GM21825 (cell line): Measurements from ENCODE around the gene PLEKHG1.

Source experiments
- ATAC-seq: cut with Tn5 transposase; IDR thresholded peaks from one replicate; pipeline ENCODE4 v1.9.1; 2021; ENCODE audit warnings: mild to moderate bottlenecking, moderate library complexity; ENCODE audit not compliant: unreplicated experiment

PLEKHG1 gene

DNA sequence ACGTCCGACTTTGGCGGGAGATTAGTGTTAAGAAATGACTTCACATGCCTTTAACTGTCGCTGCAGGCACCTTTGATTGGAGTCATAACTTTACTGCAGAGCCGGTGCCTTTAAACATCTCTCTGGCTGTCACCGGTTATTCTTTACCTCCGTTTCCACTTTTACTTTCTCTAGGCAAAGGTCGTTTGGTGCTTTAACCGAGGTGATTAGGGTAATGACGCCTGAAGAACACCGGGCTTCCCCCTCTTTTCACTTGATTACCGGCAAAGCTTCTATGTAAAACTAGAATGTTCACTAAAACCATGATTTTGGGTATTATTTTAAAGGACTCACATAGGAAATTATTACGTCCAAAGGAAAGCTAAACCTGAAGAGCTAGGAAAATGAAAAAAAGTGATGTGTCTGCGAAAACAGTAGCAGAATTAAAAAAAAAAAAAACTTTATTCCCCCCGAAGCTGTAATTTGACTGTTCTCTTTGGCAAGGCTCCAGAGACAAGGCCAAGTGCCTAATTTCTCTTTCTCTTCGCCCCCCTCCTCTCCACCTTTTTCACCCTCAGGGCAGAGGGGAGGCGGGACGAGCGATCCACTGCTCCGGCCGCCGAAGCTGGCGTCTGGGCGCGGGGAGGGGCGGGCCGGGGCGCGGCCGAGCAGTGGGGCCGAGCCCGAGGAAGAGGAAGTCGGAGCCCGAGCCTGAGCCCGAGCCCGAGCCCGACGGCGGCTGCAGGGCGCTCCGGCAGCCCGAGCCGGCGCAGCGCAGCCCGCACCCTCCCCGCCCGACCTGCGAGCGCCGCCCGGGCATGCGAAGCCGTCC is at the start of gene PLEKHG1:
TSS of gene PLEKHG1 (plus strand) at position 687 of the 811 bp plus-strand sequence. CDS start 133,797 bp downstream, outside the sequence.
- peak; percentile 76 for ATAC-seq

DNA sequence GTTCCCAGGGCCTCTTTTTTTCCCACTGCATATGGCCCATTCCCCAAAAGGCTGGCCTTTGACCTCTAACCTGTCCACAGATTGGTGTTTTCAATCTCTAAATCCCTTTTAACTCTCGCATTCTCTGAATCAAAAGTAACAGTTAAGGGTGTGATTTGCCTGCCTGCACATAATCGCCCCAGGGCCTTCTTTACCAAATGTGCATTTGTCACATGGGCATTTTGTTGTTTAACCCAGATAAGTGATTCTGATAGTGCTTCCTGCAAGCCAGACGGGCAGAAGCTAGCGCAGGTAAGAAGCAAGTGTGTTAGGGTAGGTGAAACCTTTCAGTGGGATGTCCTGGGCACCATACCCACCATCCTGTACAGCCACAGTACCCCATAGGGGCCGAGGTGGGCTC is 49.4 kb upstream of the PLEKHG1 start:
- no peak for ATAC-seq

DNA sequence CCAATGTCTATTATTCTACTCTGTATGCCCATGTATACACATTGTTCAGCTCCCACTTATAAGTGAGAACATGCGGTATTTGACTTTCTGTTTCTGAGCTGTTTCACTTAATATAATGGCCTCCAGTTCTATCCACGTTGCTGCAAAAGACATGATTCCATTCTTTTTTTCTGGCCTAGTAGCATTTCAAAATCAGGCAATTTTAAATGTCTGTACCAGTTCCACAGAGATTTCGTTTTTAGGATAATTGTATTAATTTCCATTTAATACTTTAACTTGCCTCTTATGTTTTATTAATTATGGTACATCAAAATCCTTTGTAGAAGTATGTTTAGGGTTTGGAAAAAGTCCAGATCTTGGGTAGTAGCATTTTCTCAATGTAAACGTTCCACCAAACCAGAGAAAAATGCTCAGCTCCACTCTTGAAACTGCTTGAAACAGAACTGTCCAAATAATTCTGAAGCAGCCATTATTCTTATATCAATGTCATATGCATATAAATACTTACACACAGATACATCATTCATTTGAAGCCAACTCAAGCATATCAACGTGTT is 42.6 kb upstream of the PLEKHG1 start:
- no peak for ATAC-seq

DNA sequence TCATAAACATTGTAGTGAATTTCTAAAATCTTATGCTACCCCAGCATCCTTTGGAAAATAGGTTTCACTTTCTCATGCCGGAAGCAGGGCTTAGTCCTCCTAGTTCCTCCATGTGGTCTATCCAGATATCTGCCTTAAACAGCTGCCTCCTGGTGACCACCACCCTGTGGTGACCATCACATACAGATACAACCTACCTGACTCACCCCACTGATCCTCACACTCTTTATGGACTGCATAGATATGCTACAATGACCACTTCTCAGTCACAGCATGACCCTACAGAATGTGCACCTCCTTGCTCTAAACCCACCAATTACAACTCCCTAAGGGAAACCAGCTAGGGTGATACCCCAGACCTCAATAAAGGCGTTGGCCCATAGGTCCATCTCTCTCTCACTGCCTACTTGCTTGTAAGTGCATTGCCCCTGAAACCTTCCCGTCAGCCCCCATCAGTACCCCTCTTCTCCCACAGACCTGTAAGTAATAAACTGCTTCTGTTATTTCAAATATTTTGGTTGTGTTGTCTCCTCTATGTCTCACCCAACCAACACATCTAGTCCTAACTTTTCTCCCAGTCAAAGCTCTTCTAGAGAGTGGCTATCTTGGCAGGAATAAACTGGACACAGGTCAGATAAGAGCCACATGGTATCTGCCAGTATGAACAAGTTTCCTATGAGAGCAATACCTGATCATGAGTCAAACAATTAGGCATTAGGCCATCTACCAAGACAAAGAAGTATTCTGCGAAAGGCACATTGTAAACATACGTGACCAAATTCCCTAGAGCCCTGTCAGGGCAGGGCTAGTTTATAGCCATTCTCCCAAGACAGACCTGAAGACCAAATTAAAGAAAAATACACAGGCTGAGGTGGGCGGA is 39.4 kb upstream of the PLEKHG1 start:
- no peak for ATAC-seq

DNA sequence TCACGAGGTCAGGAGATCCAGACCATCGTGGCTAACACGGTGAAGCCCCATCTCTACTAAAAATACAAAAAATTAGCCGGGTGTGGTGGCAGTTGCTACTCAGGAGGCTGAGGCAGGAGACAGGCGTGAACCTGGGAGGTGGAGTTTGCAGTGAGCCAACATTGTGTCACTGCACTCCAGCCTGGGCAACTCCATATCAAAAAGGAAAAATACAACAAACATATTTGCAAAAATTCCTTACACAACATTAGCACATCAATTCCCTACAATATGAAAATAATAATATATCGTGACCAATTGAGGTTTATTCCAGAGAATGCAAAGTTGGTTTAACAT is 38.8 kb upstream of the PLEKHG1 start:
- no peak for ATAC-seq

DNA sequence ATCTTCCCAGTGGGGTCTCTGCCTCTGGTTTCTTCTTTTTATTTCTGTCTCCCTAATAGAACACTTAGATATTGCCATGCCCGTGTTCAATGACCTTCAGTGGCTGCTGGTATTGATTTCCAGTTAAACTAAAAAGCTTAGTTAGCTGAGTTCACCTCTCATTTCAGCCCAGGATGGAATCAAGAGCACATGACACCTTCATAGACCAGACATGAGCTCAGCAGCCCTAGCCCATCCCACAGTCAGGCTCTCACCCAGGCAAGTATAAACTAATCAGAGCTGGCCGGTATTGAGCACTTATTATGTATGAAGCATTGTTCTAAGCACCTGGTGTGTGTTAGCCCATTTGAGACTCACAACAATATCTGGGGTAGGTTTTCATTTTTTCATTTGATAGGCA is 33.7 kb upstream of the PLEKHG1 start:
- ATAC-seq, result no peak

DNA sequence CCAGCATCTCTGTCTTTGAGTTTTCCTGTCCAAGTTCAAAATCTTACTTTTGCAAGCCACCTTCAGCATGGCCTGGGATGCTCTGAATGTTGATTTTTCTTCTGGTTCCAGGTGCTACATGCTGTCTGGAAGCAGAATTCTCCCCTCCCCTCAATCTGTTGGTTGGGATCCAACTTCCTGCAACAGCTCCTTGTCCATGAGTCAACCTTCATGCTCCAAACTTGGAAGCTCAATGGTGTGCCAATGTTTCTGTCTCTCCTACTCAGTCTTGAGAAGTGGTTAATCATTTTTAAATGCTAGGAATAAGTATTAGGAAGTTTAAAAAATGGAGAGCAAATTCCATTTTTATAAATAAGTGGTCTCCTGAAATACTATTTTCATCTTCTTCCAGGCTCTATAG is 33.2 kb upstream of the PLEKHG1 start:
- ATAC-seq, result no peak

DNA sequence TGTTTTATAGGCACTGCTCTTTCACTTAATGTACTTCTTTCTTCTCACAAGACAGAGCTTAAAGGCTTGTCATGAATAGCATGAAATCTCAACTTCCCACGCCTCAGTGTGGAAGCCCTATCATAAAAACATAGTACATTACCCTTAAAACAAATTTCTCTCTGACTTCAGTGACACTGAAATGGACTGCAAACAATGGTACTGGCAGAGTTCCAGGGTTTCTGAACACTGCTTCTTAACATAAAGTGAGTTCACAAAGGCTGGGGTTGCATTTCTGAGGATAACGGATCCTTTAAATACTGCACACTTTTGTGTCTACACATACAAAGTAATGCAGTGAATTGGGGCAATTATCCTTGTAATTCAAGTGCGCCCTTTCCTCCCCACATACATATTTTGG is 32.3 kb upstream of the PLEKHG1 start:
- ATAC-seq, result no peak

DNA sequence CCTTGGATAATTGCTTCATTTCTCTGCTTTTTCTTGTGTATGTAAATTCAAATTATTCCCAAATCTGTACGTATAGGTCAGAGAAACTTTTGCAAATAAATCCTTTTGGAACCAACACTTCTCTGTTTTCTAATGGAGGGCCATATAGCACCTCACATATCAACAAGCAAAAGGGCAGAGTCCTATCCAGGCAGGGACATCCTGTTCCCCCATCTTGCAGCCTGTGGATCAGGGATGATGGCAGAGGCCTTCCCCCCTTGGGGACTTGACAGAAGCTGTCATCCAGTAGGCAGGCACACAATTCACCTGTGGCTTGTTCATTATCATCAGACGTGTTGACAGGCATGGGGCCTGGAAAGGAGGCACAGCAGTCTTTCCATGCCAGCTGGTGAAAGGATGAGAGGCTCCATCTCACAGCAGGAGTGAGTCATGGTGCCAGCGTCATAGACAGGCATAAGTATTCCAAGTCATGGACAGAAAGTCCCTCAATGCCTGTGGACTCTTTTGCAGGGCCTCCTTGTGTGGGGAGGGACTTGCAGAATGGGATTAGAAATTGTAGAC is 31.8 kb upstream of the PLEKHG1 start:
- ATAC-seq, result no peak

DNA sequence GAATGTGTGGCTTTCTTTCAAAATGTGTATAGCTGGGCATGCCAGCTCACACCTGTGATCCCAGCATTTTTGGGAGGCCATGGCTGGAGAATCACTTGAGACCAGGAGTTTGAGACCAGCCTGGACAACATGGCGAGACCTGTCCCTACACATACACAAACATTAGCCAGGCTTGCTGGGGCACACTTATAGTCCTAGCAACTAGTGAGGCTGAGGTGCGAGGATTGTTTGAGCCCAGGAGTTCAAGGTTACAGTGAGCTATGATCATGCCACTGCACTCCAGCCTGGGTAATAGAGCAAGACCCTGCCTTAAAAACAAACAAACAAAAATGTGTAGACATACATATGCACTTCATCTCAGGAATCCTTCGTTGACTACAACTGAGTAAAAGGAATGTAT is 31.1 kb upstream of the PLEKHG1 start:
- ATAC-seq, result no peak

DNA sequence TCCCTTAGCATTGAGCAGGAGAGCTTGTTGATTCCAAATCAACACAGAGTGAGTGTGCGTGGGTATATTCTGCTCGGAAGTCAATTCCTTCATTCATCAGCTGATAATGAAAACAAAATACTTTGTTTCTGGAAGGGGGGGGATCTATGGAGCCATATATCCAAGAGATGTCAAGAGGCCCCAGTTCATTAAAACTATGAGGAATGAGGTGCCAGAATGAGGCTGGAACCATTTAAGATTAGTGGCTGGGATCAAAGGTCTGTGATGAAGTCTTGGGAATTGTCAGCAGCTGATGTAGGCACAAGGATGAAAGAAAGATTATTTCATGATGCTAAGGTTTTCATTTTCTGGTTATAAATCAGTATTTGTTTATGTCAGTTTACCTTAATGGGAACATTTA is 30.5 kb upstream of the PLEKHG1 start:
- no peak for ATAC-seq

DNA sequence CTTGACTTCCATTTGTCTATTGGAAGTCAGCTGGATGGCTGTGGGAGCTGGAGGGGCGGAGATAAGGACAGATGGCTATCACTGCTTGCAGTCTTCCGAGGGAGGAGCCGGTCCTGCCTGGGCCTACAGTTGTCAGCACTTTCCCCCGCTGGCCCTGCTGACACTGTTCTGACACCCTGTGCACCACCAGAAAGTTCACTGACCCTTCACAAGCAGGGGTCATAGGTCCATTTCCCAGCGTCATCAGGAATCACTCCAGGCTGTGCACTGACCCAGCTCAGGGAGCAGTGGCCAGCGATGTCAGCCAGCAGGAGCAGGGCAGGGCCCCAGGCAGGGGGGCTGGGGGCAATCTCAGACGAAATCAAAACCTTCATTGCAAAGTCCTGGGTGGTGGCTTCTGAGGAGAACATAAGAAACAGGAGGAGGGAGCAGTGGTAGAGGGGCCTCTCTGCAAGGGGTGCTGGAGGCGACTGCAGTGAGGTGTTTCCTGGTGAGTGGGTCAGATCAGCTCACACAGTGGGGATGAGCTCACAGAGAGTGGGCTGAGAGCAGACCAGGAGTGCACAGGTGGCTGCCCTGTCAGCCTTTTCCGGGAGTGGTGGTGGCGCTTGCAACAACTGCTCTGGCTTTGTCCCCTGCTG is 26.5 kb upstream of the PLEKHG1 start:
- ATAC-seq, result no peak

DNA sequence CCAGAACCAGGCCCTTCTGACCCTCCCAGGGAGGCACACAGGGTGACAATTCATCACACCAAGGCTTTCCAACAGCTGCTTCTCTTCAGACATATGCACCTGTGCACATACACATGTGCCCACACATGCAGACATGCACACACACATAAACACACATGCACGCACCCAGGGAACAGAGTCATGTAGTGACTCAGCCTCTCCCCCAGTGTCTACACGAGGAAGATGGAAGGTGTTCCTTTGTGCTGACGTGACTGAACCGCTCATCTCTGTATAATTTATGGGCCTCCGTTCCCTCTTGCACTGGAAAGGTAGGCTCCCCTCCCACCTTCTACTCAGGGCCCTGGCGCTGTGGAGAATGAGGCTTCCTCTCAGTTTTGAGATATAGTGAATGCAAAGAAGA is 23.8 kb upstream of the PLEKHG1 start:
- ATAC-seq, result no peak

DNA sequence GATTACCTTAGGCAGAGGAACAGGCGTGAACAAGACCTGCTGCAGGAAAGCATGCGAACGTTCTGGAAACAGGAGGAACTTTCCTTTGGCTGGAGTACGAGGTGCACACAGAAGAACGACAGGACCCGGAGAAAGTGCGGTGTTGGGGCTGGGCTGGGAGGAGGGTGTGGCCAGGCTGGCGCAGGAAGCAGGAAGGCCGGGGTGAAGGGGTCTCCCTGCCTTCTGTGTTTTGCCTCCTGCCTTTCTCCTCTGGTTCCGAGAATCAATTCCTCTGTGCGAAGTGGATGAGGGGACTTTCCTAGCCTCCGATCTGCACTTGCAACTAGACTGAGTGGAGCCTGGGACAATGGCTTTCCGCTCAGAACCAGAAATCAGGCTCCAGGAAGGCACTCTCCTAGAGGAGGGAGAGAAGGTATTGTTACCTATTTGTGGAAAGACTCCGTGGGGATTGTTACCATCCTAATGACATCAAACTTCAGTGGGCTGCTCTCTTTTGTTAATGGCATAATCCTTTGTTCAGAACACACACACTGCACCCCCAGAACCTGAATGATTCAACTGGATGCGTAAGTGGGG is 22.9 kb upstream of the PLEKHG1 start:
- no peak for ATAC-seq

DNA sequence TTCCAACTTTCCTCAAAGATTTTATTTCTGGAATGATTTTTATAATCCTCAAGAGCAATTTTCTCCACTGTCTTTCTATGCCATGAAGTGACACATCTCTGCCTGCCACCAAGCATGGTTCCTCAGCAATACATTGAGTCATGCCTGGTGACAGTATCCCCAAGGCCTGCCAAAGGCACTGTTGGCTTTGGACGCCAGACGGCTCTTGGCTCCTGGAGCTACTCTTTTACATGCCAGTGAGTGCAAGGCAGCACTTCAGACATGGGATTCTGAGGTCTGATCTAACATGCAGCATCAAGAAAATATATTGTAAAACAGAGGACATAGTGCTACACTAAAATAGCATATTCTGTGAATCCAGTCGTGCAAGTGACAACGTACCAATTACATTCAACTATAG is 20.1 kb upstream of the PLEKHG1 start:
- ATAC-seq, result no peak

DNA sequence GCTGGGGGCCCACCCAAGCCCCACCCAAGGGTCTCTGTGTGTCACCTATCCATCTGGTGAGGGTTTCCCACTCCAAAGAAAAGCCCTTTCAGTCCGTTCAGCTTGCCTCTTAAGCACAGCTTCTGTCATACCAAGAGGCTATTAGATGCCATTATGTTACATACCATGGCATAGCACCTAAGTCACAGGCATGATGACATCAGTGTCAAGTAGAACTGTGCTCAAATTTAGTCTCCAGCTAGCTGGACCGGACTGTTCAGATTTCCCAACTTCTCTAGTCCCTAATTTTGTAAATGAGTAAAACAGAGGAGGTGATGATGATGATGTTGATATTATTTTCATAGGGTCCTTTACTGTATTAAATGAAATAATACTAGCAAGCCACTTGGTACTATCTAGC is 19.2 kb upstream of the PLEKHG1 start:
- ATAC-seq, result no peak

DNA sequence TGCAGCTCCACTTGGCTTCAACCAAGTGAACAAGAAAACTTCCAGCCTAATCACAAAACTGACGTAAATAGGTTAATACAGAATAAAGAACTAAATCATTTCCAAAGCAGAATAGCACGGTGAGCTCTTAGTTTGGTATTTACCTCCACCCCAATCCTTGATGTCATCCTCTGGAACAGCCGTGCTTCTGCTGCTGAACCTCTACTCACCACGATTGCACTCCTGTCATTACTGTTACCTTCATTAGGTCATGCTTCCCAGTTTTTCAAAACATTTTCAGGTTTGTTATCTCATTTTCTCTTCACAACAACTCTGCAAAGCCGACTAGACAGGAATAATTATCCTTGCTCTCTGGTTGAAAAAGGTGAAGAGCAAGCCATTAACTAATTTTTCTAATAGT is 15.6 kb upstream of the PLEKHG1 start:
- no peak for ATAC-seq

DNA sequence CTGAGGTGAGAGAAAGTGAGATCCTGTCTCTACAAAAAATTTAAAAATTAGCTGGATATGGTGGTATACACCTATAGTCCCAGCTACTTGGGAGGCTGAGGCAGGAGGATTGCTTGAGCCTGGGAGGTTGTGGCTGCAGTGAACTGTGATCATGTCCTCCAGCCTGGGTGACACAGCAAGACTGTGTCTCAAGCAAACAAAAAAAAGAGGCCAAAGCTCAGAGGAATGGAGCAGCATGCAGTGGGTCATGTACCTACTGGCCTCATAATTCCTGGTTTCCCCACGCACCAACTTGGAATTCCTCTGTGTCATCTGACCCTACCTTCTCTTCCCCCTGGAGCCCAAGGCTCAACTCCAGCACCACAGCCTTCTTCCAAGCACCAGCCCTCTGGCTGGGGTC is 15.1 kb upstream of the PLEKHG1 start:
- ATAC-seq, result no peak

DNA sequence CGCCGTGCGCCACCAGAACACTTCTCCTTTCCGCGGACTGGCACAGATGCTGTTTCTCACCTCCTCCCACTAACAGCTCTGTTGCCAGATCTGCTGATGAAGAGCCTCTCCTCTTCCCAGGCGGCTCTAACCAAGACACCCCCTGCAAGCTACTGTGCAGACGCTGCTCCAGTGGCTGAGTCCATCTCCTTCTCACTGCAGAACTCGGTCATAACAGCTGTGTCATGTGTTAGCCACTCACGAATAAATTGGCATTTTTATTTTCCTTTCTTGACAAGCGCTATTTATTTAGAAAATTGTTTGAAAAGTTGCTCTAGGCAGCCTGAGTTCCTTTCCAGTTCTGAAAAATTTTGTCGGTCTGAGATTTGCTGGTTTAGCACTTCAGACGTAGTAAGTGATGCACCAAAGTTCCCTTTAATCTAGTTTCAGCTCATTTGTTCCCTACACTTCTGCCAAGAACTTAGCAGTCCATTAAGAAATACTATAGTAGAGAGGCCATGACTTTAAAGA is 12.8 kb upstream of the PLEKHG1 start:
- ATAC-seq, result no peak

DNA sequence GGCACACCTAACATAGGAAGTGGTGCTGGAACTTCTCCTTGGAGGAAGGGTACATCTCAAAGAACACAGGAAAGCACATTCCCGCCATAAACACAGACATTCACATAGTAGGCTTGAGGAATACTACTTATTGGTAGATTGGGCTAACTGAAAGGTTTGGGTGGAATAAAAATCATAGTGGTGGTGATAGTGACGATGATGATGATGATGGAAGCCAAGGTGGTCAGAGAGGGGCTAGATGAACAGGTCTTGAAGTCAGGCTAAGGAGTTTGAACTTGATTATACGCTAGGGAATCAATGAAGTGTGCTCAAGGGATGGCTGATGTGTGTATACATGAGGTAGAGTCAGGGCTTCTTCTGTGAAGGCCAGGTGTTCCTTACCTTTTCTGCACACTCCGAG is 12.0 kb upstream of the PLEKHG1 start:
- no peak for ATAC-seq
